ENCODE results near the gene VPS16. TPM values are rescaled to one million over a fixed set of nuclear protein-coding genes. Genes with fewer than 3 reads are reported as not detected.

The VPS16 gene
- total and polyA plus RNA-seq, 2 of the 4 experiments (the other 2 are of a cell fraction) = 38.7 to 48.0 TPM

DNA sequence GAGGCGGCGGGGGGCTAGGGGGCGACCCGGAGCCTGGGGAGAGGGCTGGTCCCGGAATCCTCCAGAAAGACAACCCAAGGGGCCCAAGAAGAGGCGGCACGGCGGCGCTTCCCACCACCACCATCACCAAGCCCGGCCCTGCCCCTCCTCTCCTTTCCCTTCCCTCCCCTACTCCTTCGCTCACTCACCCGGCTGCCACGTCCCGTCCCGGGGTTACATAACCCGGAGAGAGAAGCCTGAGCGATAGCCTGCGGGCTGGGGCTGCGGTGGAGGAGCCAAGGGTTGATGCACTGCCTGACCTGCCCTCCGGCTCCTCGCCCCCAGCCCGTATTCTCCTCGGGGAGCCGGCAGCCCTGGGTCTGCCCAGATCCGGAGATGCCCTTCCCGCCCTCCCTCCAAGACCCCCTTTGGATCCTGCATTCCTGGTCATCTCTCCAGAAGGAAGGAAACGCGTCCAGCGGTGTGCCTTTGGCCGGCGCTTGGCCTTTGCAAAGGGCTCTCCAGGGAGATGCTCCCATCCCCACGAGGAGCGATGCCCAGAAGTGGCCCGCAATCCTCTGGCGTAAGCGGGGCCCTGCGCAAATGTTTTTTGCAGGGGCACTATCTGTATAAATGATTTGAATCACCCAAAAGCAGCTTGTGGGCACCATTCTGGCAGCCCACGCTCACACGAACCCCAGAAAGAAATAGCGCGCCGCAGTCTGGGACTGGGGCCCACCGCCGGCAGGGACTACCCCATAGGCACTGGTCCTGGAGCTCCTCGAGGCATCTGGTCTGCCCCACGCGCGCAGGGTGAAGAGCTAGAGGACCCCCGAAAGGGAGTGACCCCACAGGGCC lies 35.5 kb upstream of the VPS16 start (continued):
- TF ChIP-seq CHD1 (IDR thresholded peaks at IDR 0.05; ENCODE audit: low read depth, low read length) = no peak

DNA sequence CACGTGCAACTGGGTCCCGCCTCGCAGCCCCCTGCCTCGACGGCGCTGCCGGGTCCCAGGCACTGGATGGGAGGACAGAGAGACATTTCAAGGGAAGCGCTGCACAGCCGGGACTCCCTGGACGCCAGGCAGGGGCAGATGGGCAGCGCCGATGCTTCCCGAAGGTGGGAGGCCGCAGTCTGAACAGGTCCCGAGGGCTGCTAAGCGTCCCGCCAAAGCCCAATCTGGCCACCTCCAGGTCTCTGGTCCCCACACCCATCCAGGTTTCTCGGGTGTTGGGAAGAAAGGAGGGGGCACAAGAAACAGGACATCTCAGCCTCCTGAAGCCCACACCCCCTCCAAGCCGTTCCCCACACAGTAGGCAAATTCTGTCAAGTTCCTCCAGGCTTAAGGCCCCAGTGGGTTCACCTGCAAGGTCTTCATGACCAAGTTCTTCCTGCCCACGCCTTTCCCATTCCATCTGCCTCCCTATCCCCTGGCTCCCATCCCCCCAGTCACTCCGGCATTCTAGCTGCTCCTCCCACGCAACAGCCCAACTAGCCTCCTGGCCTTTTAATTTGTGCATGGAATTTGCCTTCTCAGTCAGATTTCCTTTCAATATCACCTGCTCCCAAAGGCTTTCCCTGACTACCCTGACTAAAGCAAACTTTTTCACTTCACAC lies 34.7 kb upstream of the VPS16 start:
- Histone ChIP-seq H4K91ac (ENCODE audit: insufficient read depth, low read depth, low read length) (no peak overlapping the region), H3K9me1 (ENCODE audit: insufficient read depth, low read length) (peaks cover 3% of the 10 kb centered on the region; the same call in 1 of the 2 replicates), H3K27ac (ENCODE audit: insufficient read depth, low read length) (no peak overlapping the region), H4K5ac (ENCODE audit: low read depth, low read length) (no peak overlapping the region), H4K8ac (ENCODE audit: low read depth in 2 of 2, low read length in 2 of 2) (no peak overlapping the region), H3K27me3 (ENCODE audit: control insufficient read depth, insufficient read depth, low read length) (peaks cover 60% of the 10 kb centered on the region), H2AFZ (replicated peaks; ENCODE audit: low read length, poor library complexity) (peak overlapping the region; percentile 65), H3K4me2 (ENCODE audit: low read depth, low read length) (no peak overlapping the region), H3K9me3 (ENCODE audit: control insufficient read depth, insufficient read depth, low read length) (0 out of 2 replicates have a peak, but pooled peaks cover 9% of the 10 kb centered on the region), H3K4ac (ENCODE audit: low read depth, low read length) (no peak overlapping the region), H3K4me1 (ENCODE audit: control insufficient read depth, insufficient read depth, low read length) (0 out of 2 replicates have a peak, but pooled peaks cover 3% of the 10 kb centered on the region), H2BK15ac (ENCODE audit: low read depth, low read length) (no peak overlapping the region), H3K56ac (ENCODE audit: extremely low read depth, insufficient read depth, low read length) (no peak overlapping the region), H3K36me3 (ENCODE audit: control insufficient read depth, insufficient read depth, low read length) (no peaks in the 10 kb centered on the region), H3K79me1 (ENCODE audit: low read depth in 1 of 2, low read length in 2 of 2) (no peaks in the 10 kb centered on the region), H3K18ac (ENCODE audit: low read depth, low read length) (no peak overlapping the region), H2BK5ac (ENCODE audit: low read depth, low read length, poor library complexity, severe bottlenecking) (no peak overlapping the region), H3K23ac (ENCODE audit: low read depth, low read length) (no peak overlapping the region), H3K9ac (ENCODE audit: low read depth, low read length) (no peak overlapping the region), H2BK120ac (ENCODE audit: low read depth, low read length) (no peak overlapping the region), H2BK20ac (ENCODE audit: low read depth, low read length) (no peak overlapping the region), H3K14ac (replicated peaks; ENCODE audit: low read depth, low read length) (no peak overlapping the region), H4K20me1 (ENCODE audit: insufficient read depth, low read length) (no peaks in the 10 kb centered on the region), H2AK9ac (replicated peaks; ENCODE audit: low read depth, low read length, poor library complexity) (no peak overlapping the region), H2AK5ac (ENCODE audit: low read depth, low read length) (no peak overlapping the region), H3K4me3 (ENCODE audit: insufficient read depth, low read depth, low read length) (no peak overlapping the region)
- dilution Hi-C loops (cut with HindIII; ENCODE audit: low sequenced_read_pairs, unreplicated experiment) = no loop called here
- in situ Hi-C loops (cut with MboI; ENCODE audit: low sequenced_read_pairs) = loop anchor here (25.0 kb wide), 1 partner anchor 694 kb away; the partner anchor contains the start of gene STK35
- POLR2A ChIA-PET (ENCODE audit: unreplicated experiment) = no interaction called here
- DNase-seq (peak; percentile 29), ATAC-seq (ENCODE audit: low read depth) (peak; percentile 40; the same call in 1 of the 2 replicates)
- CTCF ChIA-PET = no interaction called here
- intact Hi-C loops (cut with micrococcal nuclease) = no loop called here
- WGBS, 2 experiments (ENCODE audit: extremely low coverage in 2 of 2, insufficient read length in 1 of 2) = 19% methylated on average over 12 of the region's 22 CpGs; no CpG with 5 or more reads in 1 of the 2 experiments
- no TSS peak for BruUV-seq (replicated peaks)
- no peak for TF ChIP-seq MAFK (IDR thresholded peaks at IDR 0.05; ENCODE audit: low read depth, low read length)
- TF ChIP-seq, protein P1, sequence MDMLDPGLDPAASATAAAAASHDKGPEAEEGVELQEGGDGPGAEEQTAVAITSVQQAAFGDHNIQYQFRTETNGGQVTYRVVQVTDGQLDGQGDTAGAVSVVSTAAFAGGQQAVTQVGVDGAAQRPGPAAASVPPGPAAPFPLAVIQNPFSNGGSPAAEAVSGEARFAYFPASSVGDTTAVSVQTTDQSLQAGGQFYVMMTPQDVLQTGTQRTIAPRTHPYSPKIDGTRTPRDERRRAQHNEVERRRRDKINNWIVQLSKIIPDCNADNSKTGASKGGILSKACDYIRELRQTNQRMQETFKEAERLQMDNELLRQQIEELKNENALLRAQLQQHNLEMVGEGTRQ (IDR thresholded peaks at IDR 0.05; ENCODE audit: low read depth, low read length) = no peak
- TF ChIP-seq RAD21 (IDR thresholded peaks at IDR 0.05; ENCODE audit: low read length) = no peak
- TF ChIP-seq CEBPB (IDR thresholded peaks at IDR 0.05; ENCODE audit: low read depth, low read length) = no peak
- TF ChIP-seq MAZ (IDR thresholded peaks at IDR 0.05; ENCODE audit: borderline replicate concordance, low read depth, low read length) = no peak
- TF ChIP-seq, protein P2, sequence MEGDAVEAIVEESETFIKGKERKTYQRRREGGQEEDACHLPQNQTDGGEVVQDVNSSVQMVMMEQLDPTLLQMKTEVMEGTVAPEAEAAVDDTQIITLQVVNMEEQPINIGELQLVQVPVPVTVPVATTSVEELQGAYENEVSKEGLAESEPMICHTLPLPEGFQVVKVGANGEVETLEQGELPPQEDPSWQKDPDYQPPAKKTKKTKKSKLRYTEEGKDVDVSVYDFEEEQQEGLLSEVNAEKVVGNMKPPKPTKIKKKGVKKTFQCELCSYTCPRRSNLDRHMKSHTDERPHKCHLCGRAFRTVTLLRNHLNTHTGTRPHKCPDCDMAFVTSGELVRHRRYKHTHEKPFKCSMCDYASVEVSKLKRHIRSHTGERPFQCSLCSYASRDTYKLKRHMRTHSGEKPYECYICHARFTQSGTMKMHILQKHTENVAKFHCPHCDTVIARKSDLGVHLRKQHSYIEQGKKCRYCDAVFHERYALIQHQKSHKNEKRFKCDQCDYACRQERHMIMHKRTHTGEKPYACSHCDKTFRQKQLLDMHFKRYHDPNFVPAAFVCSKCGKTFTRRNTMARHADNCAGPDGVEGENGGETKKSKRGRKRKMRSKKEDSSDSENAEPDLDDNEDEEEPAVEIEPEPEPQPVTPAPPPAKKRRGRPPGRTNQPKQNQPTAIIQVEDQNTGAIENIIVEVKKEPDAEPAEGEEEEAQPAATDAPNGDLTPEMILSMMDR (conservative IDR thresholded peaks at IDR 0.05; ENCODE audit: low read depth, low read length) = no peak
- no peak for TF ChIP-seq CHD1 (IDR thresholded peaks at IDR 0.05; ENCODE audit: low read depth, low read length)
- TF ChIP-seq RFX5 (IDR thresholded peaks at IDR 0.05; ENCODE audit: low read depth, low read length) = no peak
- TF ChIP-seq POLR2A (IDR thresholded peaks at IDR 0.05; ENCODE audit: low read depth, low read length) = no peak
- TF ChIP-seq MXI1 (IDR thresholded peaks at IDR 0.05; ENCODE audit: borderline replicate concordance, low read depth, low read length) = no peak
- TF ChIP-seq, protein P3, sequence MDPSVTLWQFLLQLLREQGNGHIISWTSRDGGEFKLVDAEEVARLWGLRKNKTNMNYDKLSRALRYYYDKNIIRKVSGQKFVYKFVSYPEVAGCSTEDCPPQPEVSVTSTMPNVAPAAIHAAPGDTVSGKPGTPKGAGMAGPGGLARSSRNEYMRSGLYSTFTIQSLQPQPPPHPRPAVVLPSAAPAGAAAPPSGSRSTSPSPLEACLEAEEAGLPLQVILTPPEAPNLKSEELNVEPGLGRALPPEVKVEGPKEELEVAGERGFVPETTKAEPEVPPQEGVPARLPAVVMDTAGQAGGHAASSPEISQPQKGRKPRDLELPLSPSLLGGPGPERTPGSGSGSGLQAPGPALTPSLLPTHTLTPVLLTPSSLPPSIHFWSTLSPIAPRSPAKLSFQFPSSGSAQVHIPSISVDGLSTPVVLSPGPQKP (IDR thresholded peaks at IDR 0.05; ENCODE audit: borderline replicate concordance, low read depth, low read length) = no peak
